B cell (primary cell): ENCODE results near the gene TBX21. TPM values are rescaled to one million over a fixed set of nuclear protein-coding genes. Genes with fewer than 3 reads are reported as not detected.

Experiments
- ATAC-seq: fragments of 200-7000 bp; cut with Tn5 transposase; one replicate; pipeline ENCODE4 v1.10.0; 2021; ENCODE audit warnings: low read depth, mild to moderate bottlenecking, moderate number of reproducible peaks, moderate library complexity
- CTCF ChIA-PET: fragments of 350-600 bp; sonication (Branson Sonifier 250); formaldehyde crosslinking; loops from one replicate; lab custom pipeline; 2021; ENCODE audit warnings: antibody characterized with exemption, inconsistent platforms; lab: Charles Lee
- POLR2A ChIA-PET: fragments of 350-600 bp; sonication (Branson Sonifier 250); formaldehyde crosslinking; loops from one replicate; lab custom pipeline; 2021; ENCODE audit warnings: antibody characterized with exemption; lab: Charles Lee
- DNase-seq: peaks from one replicate; pipeline ENCODE4 v3.0.0; 2013
- H2AFZ ChIP-seq: 2 replicates; pipeline ENCODE4 v1.6.1; 2012; ENCODE audit warnings: mild to moderate bottlenecking, low read depth, low read length; ENCODE audit not compliant: insufficient read depth, poor library complexity, severe bottlenecking
- H3K27ac ChIP-seq, 2 donors: 1 replicate in 1 of 2; 2 replicates in 1 of 2; pipeline ENCODE4 v1.5.1; 2012 to 2013; ENCODE audit warnings: low read length in 2 of 2, mild to moderate bottlenecking in 2 of 2, moderate library complexity in 1 of 2
- H3K27me3 ChIP-seq, 4 experiments: fragments of 200-600 bp in 1 of 4; sonication (generic) in 1 of 4; replicated peaks in 1 of 4; 1 replicate in 2 of 4; 2 replicates in 2 of 4; pipeline versions ENCODE4 v1.6.1 to v1.7.0; 2013 to 2016; ENCODE audit warnings: low read length in 3 of 4, mild to moderate bottlenecking in 2 of 4, mixed read lengths in 1 of 4, moderate library complexity in 1 of 4; ENCODE audit not compliant: insufficient read depth in 4 of 4, control insufficient read depth in 3 of 4; ENCODE audit errors: control extremely low read depth in 1 of 4
- H3K36me3 ChIP-seq, 2 experiments: replicated peaks in 1 of 2; 1 replicate in 1 of 2; 2 replicates in 1 of 2; pipeline versions ENCODE4 v1.6.1 to v1.7.1; 2013; ENCODE audit warnings: low read length in 1 of 2; ENCODE audit not compliant: insufficient read depth in 2 of 2, control insufficient read depth in 1 of 2; ENCODE audit errors: control extremely low read depth in 1 of 2, extremely low read depth in 1 of 2
- H3K4me1 ChIP-seq, 2 donors: fragments of 200-600 bp in 1 of 2; sonication (generic) in 1 of 2; 1 replicate in 1 of 2; 2 replicates in 1 of 2; pipeline versions ENCODE4 v1.5.1 to v1.6.1; 2013 to 2017; ENCODE audit warnings: low read length in 2 of 2; ENCODE audit not compliant: control insufficient read depth in 2 of 2, insufficient read depth in 2 of 2
- H3K4me2 ChIP-seq: replicated peaks from 2 replicates; pipeline ENCODE3; 2012; ENCODE audit warnings: mild to moderate bottlenecking, low read depth, low read length; ENCODE audit not compliant: poor library complexity, severe bottlenecking
- H3K4me3 ChIP-seq, 5 experiments: fragments of 200-600 bp in 1 of 5; sonication (generic) in 1 of 5; 1 replicate in 3 of 5; 2 replicates in 2 of 5; pipeline versions ENCODE4 v1.5.1 to v1.7.0; 2011 to 2016; ENCODE audit warnings: low read length in 4 of 5, mild to moderate bottlenecking in 4 of 5, low read depth in 2 of 5, control low read depth in 1 of 5, moderate library complexity in 1 of 5; ENCODE audit not compliant: insufficient read depth in 1 of 5; ENCODE audit errors: control extremely low read depth in 1 of 5, extremely low read depth in 1 of 5
- H3K79me2 ChIP-seq: fragments of 200-600 bp; sonication (generic); one replicate; pipeline ENCODE4 v1.6.0; 2016; ENCODE audit warnings: low read length; ENCODE audit not compliant: control insufficient read depth, insufficient read depth
- H3K9ac ChIP-seq: fragments of 200-600 bp; sonication (generic); 2 replicates; pipeline ENCODE4 v1.6.1; 2017; ENCODE audit warnings: mild to moderate bottlenecking, low read length, moderate library complexity
- H3K9me3 ChIP-seq, 3 donors: one replicate each; pipeline versions ENCODE4 v1.6.1 to v1.7.1; 2013; ENCODE audit warnings: low read length in 2 of 3; ENCODE audit not compliant: control insufficient read depth in 2 of 3, insufficient read depth in 1 of 3; ENCODE audit errors: control extremely low read depth in 1 of 3
- H4K20me1 ChIP-seq: 2 replicates; pipeline ENCODE4 v1.6.0; 2012; ENCODE audit warnings: mild to moderate bottlenecking, low read length; ENCODE audit not compliant: insufficient read depth, control insufficient read depth, poor library complexity, severe bottlenecking
- H3K27ac Mint-ChIP-seq: one replicate; pipeline ENCODE4 v1.8.0; 2021; ENCODE audit warnings: mixed read lengths
- H3K27me3 Mint-ChIP-seq: one replicate; pipeline ENCODE4 v1.8.0; 2021; ENCODE audit warnings: mixed read lengths
- H3K4me1 Mint-ChIP-seq: one replicate; pipeline ENCODE4 v1.8.0; 2021; ENCODE audit warnings: mixed read lengths
- H3K4me3 Mint-ChIP-seq: one replicate; pipeline ENCODE4 v1.8.0; 2021; ENCODE audit warnings: mixed read lengths
- H3K9me3 Mint-ChIP-seq: one replicate; pipeline ENCODE4 v1.8.0; 2022; ENCODE audit warnings: mixed read lengths; ENCODE audit not compliant: insufficient read depth
- EZH2 ChIP-seq: IDR thresholded peaks from 2 replicates; pipeline ENCODE4 v1.6.1; 2012; ENCODE audit warnings: borderline replicate concordance, low read depth, mild to moderate bottlenecking, moderate library complexity, low read length; ENCODE audit not compliant: insufficient read depth, poor library complexity, severe bottlenecking
- WGBS: methylation state at CpG from one replicate; pipeline ENCODE4 v1.1.5; 2013; ENCODE audit warnings: missing lambda C conversion rate; ENCODE audit not compliant: insufficient coverage; 5-methylcytosine and 5-hydroxymethylcytosine counted together
- intact Hi-C: fragments of 100-400 bp; cut with micrococcal nuclease; formaldehyde crosslinking; loops from one replicate; pipeline ENCODE4 v1.10.0; 2022
- polyA plus RNA-seq: library from polyadenylated mRNA; depleted of rRNA; stranded (reverse); fragments of >200 nt; gene quantifications from 2 replicates; pipeline ENCODE4 v1.2.3, GENCODE V29; 2012
- total RNA-seq, 2 donors: library from RNA; stranded (reverse); fragments of 120-200 nt in 1 of 2; gene quantifications; 1 replicate in 1 of 2; 2 replicates in 1 of 2; pipeline versions ENCODE4 v1.2.3 to v1.2.4, GENCODE V29; 2013 to 2022
- TF ChIP-seq, protein P1 (sequence below): fragments of 200-600 bp; IDR thresholded peaks from one replicate; pipeline ENCODE4 v1.8.0; 2022; ENCODE audit warnings: antibody characterized with exemption, mild to moderate bottlenecking

TBX21 gene
- total and polyA plus RNA-seq, 2 donors (not counting 1 experiment from before 2014, with no cell fraction given), result 10.8 TPM

DNA sequence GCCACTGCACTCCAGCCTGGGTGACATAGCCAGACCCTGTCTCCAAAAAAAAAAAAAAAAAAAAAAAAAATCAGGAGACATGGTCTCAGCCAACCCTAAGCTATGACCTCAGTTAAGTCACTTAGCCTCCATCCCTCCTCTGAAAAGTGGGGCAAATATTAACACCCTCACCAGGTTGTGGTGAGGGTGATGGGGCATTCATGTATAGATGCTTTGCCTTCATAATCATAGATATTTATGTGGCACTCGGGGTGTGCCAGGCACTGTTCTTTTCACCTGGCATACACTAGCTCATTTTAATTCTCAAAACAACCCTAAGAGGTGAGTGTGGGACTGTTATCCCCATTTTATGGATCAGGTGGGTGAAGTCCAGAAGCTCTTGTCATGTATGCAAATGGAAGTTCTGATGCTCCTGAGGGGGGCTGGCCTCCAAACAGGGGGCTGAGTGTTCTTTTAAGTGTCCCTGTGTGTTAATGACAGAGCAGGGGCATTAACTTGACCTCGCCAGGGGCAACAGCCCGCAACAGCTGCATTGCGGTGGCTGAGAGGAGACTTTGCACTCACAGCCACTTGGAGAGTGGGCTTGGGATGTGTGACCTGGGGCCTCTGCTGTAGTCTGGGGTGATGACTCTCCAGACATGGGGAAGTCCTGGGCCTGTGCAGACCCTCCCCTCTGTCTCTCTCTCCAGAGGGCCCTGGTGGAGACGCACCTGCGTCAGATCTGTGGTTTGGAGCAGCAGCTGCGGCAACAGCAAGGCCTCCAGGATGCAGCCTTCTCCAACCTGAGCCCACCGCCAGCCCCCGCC lies 34.9 kb upstream of the TBX21 start:
- intact Hi-C loops, result loop anchor here (2.0 to 10.0 kb wide), 3 partner anchors 17 to 107 kb away; no protein-coding TSS in a partner anchor
- Mint-ChIP-seq H3K4me1 (peaks cover 45% of the 10 kb centered on the region), H3K4me3 (no peak overlapping the region), H3K9me3 (no peaks in the 10 kb centered on the region), H3K27me3 (no peaks in the 10 kb centered on the region), H3K27ac (peak overlapping the region; percentile 46)
- Histone ChIP-seq H3K4me2 (no peak overlapping the region), H3K9ac (no peak overlapping the region), H3K27me3 (no peaks in the 10 kb centered on the region), H4K20me1 (peaks cover 4% of the 10 kb centered on the region), H3K79me2 (no peaks in the 10 kb centered on the region), H3K36me3 (no peaks in the 10 kb centered on the region), H2AFZ (no peak overlapping the region), H3K4me3 (no peak overlapping the region), H3K27ac (no peak overlapping the region), H3K9me3 (no peaks in the 10 kb centered on the region), H3K4me1 (peaks cover 20 to 57% of the 10 kb centered on the region in 2 donors)
- TF ChIP-seq, protein P1, sequence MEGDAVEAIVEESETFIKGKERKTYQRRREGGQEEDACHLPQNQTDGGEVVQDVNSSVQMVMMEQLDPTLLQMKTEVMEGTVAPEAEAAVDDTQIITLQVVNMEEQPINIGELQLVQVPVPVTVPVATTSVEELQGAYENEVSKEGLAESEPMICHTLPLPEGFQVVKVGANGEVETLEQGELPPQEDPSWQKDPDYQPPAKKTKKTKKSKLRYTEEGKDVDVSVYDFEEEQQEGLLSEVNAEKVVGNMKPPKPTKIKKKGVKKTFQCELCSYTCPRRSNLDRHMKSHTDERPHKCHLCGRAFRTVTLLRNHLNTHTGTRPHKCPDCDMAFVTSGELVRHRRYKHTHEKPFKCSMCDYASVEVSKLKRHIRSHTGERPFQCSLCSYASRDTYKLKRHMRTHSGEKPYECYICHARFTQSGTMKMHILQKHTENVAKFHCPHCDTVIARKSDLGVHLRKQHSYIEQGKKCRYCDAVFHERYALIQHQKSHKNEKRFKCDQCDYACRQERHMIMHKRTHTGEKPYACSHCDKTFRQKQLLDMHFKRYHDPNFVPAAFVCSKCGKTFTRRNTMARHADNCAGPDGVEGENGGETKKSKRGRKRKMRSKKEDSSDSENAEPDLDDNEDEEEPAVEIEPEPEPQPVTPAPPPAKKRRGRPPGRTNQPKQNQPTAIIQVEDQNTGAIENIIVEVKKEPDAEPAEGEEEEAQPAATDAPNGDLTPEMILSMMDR, result no peak
- TF ChIP-seq EZH2, result no peak
- ATAC-seq (no peak), DNase-seq (no peak)
- POLR2A ChIA-PET, result interaction anchor here (0.6 to 1.0 kb wide), 4 partner anchors 18 to 1413 kb away, joined by 3 to 8 read pairs (median 4); no protein-coding TSS in a partner anchor
- 47% methylated on average over 8 of the region's 9 CpGs for WGBS
- CTCF ChIA-PET, result interaction anchor here (0.7 to 7.0 kb wide), 20 partner anchors 10 to 103 kb away, joined by 3 to 108 read pairs (median 4); partner anchors contain the start of gene TBX21
